HG03280 (cell line): ENCODE measurements around the gene GABRD.

Source experiments
- ATAC-seq: cut with Tn5 transposase; IDR thresholded peaks from one replicate; pipeline ENCODE4 v1.9.1; 2021; ENCODE audit warnings: mild to moderate bottlenecking, moderate library complexity; ENCODE audit not compliant: unreplicated experiment

The GABRD gene

GRCh38 chr1:2050793-2051682 is 31.9 kb downstream of the GABRD start:
- no peak for ATAC-seq

- no peak for ATAC-seq
Observed at GRCh38 chr1:2052054-2052679, 33.0 kb downstream of the GABRD start.

GRCh38 chr1:2052756-2053155 is 33.6 kb downstream of the GABRD start:
- no peak for ATAC-seq

- no peak for ATAC-seq
Observed at GRCh38 chr1:2053217-2053616, 34.1 kb downstream of the GABRD start.

- ATAC-seq = no peak
Observed at GRCh38 chr1:2053784-2054376, 34.7 kb downstream of the GABRD start.

GRCh38 chr1:2054560-2054959 is 35.4 kb downstream of the GABRD start:
- no peak for ATAC-seq

- ATAC-seq = no peak
Observed at GRCh38 chr1:2055911-2056575, 36.9 kb downstream of the GABRD start.

GRCh38 chr1:2056955-2057590 is 37.9 kb downstream of the GABRD start:
- ATAC-seq = no peak

- ATAC-seq = no peak
Observed at GRCh38 chr1:2059290-2059953, 40.3 kb downstream of the GABRD start.

GRCh38 chr1:2060072-2060471 is 40.9 kb downstream of the GABRD start:
- ATAC-seq = no peak

- no peak for ATAC-seq
Observed at GRCh38 chr1:2060535-2060934, 41.4 kb downstream of the GABRD start.

GRCh38 chr1:2061065-2061778 is 42.1 kb downstream of the GABRD start:
- no peak for ATAC-seq

GRCh38 chr1:2065699-2066098 is 46.6 kb downstream of the GABRD start:
- ATAC-seq = no peak

- ATAC-seq = no peak
Observed at GRCh38 chr1:2067393-2067792, 48.2 kb downstream of the GABRD start.

- ATAC-seq = no peak
Observed at GRCh38 chr1:2067981-2068380, 48.8 kb downstream of the GABRD start.

- no peak for ATAC-seq
Observed at GRCh38 chr1:2068951-2069350, 49.8 kb downstream of the GABRD start.

- ATAC-seq = no peak
Observed at GRCh38 chr1:2070016-2070415, 50.9 kb downstream of the GABRD start.

- ATAC-seq = no peak
Observed at GRCh38 chr1:2070800-2071530, 51.8 kb downstream of the GABRD start.
